ENCODE results near the gene EML2. TPM values are rescaled to one million over a fixed set of nuclear protein-coding genes. Genes with fewer than 3 reads are reported as not detected.

The EML2 gene
- total and polyA plus RNA-seq, 2 of the 4 experiments (the other 2 are of a cell fraction): 11.8 to 25.3 TPM

DNA sequence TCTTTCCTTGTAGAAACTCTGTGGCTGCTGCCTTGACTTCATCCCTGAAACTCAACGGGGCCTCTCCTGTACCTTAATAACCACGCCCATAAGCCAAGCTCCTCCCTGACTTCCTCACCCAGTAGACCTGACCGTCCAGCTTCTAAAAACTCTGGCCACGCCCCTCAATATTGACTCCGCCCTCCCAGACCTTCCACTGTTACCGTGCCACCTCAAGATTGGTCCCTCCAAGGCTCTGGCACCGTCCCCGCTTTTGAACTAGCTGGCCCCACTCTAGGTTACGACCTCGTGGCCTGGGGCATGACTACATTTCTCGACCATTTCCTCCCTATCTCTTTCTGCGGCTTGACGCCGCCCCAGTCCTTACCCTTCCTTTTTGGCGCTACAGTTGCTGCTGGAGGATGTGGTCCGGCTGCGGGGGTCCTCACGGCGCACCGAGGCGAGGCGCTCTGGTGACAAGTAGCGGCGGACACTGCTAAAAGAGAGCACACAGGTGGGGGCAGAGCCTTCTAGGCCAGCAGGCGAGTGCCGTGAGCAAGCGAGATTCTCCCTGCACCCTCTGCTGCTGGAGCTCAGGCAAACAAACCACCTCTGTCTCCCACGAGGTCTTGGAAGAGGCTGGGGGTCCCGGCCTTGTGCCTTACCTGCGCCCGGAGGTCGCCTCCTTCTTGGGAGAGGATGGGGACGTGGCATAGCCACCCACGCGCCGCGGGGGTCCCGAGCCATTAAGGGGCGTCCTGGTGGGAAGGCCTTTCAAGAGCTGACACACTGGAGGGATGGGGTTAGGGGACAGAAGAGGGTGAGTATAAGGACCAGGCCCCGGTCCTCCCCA is 2.3 kb upstream of the EML2 start:
- Histone ChIP-seq H3K36me3 (ENCODE audit: control insufficient read depth, insufficient read depth, low read length) (no peaks in the 10 kb centered on the region), H2AK5ac (ENCODE audit: low read depth, low read length) (peak overlapping the region; percentile 73), H2BK5ac (ENCODE audit: low read depth, low read length, poor library complexity, severe bottlenecking) (peak overlapping the region; percentile 66), H3K4me1 (ENCODE audit: control insufficient read depth, insufficient read depth, low read length) (peaks cover 18% of the 10 kb centered on the region), H3K9me3 (ENCODE audit: control insufficient read depth, insufficient read depth, low read length) (no peaks in the 10 kb centered on the region), H3K14ac (replicated peaks; ENCODE audit: low read depth, low read length) (peak overlapping the region; percentile 56; the same call in 1 of the 2 replicates), H3K56ac (ENCODE audit: extremely low read depth, insufficient read depth, low read length) (no peak overlapping the region; the same call in 1 of the 2 replicates), H3K27me3 (ENCODE audit: control insufficient read depth, insufficient read depth, low read length) (no peaks in the 10 kb centered on the region), H4K8ac (ENCODE audit: low read depth in 2 of 2, low read length in 2 of 2) (peak overlapping the region; percentile 52 to 84), H3K18ac (ENCODE audit: low read depth, low read length) (no peak overlapping the region; the same call in 1 of the 2 replicates), H2AFZ (replicated peaks; ENCODE audit: low read length, poor library complexity) (peak overlapping the region; percentile 97), H2BK20ac (ENCODE audit: low read depth, low read length) (peak overlapping the region; percentile 37; the same call in 1 of the 2 replicates), H3K4me2 (ENCODE audit: low read depth, low read length) (peak overlapping the region; percentile 62), H2BK120ac (ENCODE audit: low read depth, low read length) (peak overlapping the region; percentile 75), H3K27ac (ENCODE audit: insufficient read depth, low read length) (peak overlapping the region; percentile 31; the same call in 1 of the 2 replicates), H3K4ac (ENCODE audit: low read depth, low read length) (peak overlapping the region; percentile 64), H3K4me3 (ENCODE audit: insufficient read depth, low read depth, low read length) (peak overlapping the region; percentile 18), H3K9me1 (ENCODE audit: insufficient read depth, low read length) (no peaks in the 10 kb centered on the region), H4K20me1 (ENCODE audit: insufficient read depth, low read length) (peaks cover 3% of the 10 kb centered on the region; the same call in 1 of the 2 replicates), H4K91ac (ENCODE audit: insufficient read depth, low read depth, low read length) (peak overlapping the region; percentile 51), H4K5ac (ENCODE audit: low read depth, low read length) (peak overlapping the region; percentile 66), H3K79me1 (ENCODE audit: low read depth in 1 of 2, low read length in 2 of 2) (peaks cover 10 to 35% of the 10 kb centered on the region in 2 experiments), H3K23ac (ENCODE audit: low read depth, low read length) (peak overlapping the region; percentile 77; the same call in 1 of the 2 replicates), H2AK9ac (replicated peaks; ENCODE audit: low read depth, low read length, poor library complexity) (peak overlapping the region; percentile 96), H2BK15ac (ENCODE audit: low read depth, low read length) (0 out of 3 replicates have a peak overlapping the region, but pooled peaks have one; percentile 48), H3K9ac (ENCODE audit: low read depth, low read length) (peak overlapping the region; percentile 22)
- POLR2A ChIA-PET (ENCODE audit: unreplicated experiment): no interaction called here
- WGBS, 2 experiments (ENCODE audit: extremely low coverage in 2 of 2, insufficient read length in 1 of 2): 3% methylated on average over 15 of the region's 40 CpGs; no CpG with 5 or more reads in 1 of the 2 experiments
- in situ Hi-C loops (cut with MboI; ENCODE audit: low sequenced_read_pairs) (loop anchor here (10.0 kb wide), 1 partner anchor 117 kb away; no protein-coding TSS in a partner anchor), intact Hi-C loops (cut with micrococcal nuclease) (loop anchor here (1.0 to 5.0 kb wide), 4 partner anchors 34 to 214 kb away; partner anchors contain the start of genes OPA3 and VASP), dilution Hi-C loops (cut with HindIII; ENCODE audit: low sequenced_read_pairs, unreplicated experiment) (no loop called here)
- no TSS peak for BruUV-seq (replicated peaks)
- DNase-seq (peak; percentile 41), ATAC-seq (ENCODE audit: low read depth) (no peak)
- TF ChIP-seq CEBPB (IDR thresholded peaks at IDR 0.05; ENCODE audit: low read depth, low read length): no peak
- TF ChIP-seq CHD1 (IDR thresholded peaks at IDR 0.05; ENCODE audit: low read depth, low read length): no peak
- no peak for TF ChIP-seq MAZ (IDR thresholded peaks at IDR 0.05; ENCODE audit: borderline replicate concordance, low read depth, low read length)
- TF ChIP-seq RAD21 (IDR thresholded peaks at IDR 0.05; ENCODE audit: low read length): no peak
- no peak for TF ChIP-seq RFX5 (IDR thresholded peaks at IDR 0.05; ENCODE audit: low read depth, low read length)
- TF ChIP-seq SMC3 (IDR thresholded peaks at IDR 0.05; ENCODE audit: low read depth, low read length): no peak
- no peak for TF ChIP-seq USF2 (IDR thresholded peaks at IDR 0.05; ENCODE audit: low read depth, low read length)
- no peak for TF ChIP-seq NFE2L2 (IDR thresholded peaks at IDR 0.05; ENCODE audit: low read depth, low read length)
- no peak for TF ChIP-seq FOS (IDR thresholded peaks at IDR 0.05; ENCODE audit: low read depth, low read length)
- TF ChIP-seq, protein P1, sequence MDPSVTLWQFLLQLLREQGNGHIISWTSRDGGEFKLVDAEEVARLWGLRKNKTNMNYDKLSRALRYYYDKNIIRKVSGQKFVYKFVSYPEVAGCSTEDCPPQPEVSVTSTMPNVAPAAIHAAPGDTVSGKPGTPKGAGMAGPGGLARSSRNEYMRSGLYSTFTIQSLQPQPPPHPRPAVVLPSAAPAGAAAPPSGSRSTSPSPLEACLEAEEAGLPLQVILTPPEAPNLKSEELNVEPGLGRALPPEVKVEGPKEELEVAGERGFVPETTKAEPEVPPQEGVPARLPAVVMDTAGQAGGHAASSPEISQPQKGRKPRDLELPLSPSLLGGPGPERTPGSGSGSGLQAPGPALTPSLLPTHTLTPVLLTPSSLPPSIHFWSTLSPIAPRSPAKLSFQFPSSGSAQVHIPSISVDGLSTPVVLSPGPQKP (IDR thresholded peaks at IDR 0.05; ENCODE audit: borderline replicate concordance, low read depth, low read length): no peak
- no peak for TF ChIP-seq RCOR1 (IDR thresholded peaks at IDR 0.05; ENCODE audit: insufficient replicate concordance, low read length)
- TF ChIP-seq POLR2A (IDR thresholded peaks at IDR 0.05; ENCODE audit: low read depth, low read length): no peak
- CTCF ChIA-PET: interaction anchor here (0.6 to 2.5 kb wide), 13 partner anchors 9 to 163 kb away, joined by 3 to 10 read pairs (median 4); no protein-coding TSS in a partner anchor
